DMS79 (cell line): ENCODE measurements around the gene PGGT1B.

ENCODE experiments used
- DNase-seq: peaks from one replicate; lab custom pipeline; 2025; lab: John Stamatoyannopoulos, UW

PGGT1B gene

DNA sequence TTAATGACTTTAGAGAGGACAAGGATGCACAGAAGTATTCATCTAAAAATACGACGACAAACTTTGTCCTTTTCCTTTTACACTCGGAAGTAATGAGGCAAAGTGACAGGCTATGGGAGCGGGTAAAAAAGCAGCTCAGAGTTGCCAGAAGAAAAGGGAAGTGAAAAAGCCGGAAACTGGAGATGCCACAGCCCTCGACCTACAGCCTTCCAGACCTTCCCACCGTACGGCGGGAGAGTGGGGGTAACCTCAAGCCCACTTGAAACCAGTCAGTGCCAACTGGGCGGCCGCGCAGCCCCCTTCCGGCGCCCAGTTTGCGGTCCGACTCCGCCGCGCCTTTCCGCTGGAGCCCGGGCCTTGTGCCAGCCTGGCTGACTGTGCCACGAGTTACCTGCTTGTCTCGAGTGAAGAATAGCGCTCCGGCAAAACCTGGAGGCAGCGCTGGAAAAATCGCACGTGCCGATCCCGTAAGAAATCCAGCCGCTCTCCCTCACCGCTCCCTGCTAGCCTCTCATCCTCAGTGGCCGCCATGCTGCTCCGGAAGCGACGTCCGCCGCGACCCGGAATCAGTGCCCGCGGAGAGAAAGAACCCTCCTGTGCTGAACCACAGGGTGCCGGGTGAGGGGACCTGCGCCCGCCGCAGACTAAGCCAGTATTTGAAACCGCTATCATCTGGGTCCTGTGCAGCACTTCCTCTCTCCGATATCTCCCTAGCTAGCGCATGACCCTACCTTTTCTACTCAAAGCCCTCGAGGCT is at the start of gene PGGT1B:
PGGT1B (minus strand) TSS at position 557 of the 757 bp plus-strand sequence; CDS start at position 531, 26 bp downstream.
- DNase-seq = peak; percentile 9

DNA sequence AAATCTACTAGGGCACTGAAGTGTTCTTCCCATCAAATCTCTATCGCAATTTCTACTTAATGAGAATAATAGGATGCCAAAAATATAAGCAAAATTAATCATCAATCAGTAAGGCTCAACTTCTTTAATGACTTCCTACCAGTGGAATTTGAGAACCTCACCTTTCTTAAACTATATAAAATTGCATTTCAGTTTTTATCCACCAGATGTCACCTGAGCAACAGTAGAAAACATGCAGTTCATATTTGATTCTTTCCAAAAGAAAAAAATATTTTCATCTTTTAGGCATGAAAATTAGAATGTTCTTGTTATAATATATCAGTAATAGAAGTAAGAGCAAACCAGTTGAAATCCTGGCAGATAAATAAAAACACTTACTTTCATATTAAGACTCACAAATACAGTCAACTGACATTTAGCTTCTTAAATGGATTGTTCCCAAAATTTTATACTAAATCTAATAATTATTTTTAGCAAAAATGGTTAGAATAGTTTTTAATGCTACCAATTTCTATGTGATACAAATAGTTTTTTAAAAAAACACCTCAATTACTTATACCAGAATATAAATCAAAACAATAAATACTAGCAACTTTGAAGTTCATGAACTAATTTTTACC is 47.2 kb upstream of the PGGT1B start:
- no peak for DNase-seq

DNA sequence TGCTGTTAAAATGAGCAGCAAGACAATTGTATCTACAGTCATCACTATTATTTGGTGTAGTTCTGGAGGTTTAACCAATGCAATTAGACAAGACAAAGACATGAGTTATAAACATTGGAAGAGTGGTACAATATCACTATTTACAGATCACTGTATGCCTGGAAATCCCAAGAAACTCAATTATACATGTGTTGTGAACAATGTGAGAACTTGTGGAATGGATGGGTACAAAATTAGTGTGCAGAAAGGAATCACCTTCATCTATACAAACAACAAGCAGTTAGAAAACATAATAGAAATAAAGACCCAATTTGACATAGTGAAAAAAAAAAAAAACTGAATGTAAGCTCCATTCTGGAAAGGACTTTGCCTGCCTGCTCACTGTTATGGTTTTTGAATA is 46.1 kb upstream of the PGGT1B start:
- no peak for DNase-seq

DNA sequence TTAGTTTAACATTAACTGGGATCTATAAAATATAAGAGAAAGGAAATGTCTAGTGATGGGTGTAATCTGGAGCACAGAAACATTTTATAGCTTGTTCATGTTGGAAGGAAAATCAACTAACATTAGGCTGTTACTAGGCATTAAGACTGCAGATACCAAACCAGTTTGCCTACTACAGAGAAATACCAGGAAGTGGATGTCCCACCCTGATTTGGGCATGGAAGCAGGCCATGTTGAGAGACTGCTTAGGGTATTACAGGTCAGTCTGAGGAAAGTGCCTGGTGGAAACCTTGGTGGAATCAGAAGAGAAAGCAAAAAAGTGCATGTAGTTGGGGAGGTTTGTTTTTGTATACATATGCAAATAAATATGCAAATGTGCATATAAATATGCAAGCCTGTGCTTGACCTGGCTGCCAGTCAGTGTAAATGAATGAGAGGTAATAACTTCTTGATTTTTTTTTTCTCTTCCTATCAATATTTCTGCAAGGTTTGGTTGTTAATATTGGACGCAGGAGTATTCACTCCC is 43.4 kb upstream of the PGGT1B start:
- DNase-seq = no peak

DNA sequence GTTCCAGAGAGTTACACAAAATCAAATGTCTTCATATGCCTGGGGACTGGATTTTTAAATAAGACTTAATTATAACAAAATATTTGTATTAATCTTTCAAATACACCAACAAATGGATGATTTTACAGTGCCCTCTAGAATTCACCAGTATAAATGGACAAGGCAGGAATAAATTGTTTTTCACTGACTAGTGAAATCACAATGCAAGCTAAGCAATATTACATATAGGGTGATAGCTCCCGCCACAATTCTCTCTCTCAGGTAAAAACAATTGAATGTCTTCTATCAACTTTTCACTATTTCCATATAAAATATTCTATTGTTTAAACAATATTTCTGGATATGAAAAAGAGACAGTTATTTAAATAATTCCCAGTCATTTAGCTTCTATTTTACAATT is 41.8 kb upstream of the PGGT1B start:
- no peak for DNase-seq

DNA sequence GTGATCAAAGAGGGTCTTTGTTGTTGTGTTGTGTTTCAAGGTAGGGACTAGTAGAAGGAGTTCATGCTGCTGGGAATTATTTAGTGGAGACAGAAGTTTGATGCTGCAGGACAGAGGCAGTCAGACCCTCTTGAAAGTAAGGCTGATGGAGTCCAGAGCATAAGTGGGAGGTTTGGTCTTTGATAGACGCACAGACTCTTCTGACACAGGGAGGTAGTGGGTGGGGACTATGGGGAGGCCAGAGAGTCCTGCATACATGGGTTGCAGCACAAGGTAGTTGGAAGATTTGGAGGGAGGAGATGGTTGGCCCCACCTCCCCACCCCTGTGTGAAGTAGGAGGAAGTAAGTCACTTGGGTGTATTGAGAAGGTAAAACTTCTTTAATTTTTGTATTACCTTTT is 36.1 kb upstream of the PGGT1B start:
- DNase-seq = no peak

DNA sequence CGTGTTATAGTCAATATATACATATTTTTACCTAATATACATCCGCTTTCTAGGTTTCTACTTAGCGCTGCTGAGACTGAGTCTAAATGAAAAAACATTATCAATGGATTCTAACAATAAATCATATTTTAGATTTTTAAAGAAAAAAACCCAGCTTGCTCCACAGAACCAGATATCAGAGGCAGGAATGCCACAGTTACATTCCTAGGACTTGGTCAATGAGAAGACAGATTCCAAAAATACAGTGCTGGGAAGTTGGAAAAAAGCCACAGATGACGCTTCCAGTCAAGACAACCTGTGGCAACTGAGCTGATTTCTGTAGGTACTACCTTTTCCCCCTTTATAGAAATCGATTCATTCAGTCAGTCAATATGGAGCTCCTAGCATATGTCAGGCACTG is 34.4 kb upstream of the PGGT1B start:
- no peak for DNase-seq

DNA sequence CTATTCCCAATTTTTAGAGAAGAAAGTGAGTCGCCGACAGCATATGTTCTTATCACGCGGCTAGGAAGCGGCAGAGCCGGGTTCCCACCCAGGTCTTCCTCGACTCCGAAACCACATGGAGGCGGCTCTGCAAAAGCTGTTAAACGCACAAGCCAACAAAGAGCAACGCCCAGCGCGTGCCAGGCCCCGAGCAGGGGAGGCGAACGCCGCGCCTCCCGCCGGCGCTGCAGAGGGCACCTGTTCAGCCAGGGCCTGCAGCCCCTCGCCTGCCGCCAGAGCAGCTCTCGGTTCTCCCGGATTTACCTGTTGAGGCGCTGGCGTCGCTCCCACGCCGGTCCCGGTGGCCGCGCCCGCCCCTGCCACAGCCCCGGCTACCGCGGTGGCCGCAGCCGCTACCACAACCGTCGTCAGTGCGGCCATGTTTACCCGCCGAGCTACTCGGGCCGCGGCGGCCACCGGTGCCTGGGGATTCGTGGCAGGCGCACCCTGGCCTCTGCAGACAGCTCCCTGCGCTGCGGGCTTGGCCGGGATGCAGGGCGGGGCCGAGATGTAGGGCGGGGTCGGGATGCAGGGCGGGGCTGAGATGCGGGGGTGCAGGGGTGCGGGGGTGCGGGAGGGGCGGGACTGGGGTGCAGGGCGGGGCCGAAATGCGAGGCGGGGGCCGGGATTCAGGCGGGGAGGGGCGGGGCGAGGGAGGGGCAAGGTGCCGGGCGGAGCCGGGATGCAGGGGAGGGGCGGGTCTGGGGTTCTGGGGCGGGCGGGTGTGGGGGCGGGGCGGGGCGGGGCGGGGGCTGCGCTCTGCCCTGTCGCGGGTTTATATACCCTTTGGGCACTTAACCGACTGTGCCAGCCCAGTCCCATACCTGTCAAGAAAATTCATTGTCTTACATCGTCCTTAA is 33.7 kb upstream of the PGGT1B start, which contains the start of gene CCDC112:
CCDC112 (minus strand) TSS at position 531 of the 899 bp plus-strand sequence; CDS start at position 420, 111 bp downstream.
- DNase-seq = peak; percentile 29

DNA sequence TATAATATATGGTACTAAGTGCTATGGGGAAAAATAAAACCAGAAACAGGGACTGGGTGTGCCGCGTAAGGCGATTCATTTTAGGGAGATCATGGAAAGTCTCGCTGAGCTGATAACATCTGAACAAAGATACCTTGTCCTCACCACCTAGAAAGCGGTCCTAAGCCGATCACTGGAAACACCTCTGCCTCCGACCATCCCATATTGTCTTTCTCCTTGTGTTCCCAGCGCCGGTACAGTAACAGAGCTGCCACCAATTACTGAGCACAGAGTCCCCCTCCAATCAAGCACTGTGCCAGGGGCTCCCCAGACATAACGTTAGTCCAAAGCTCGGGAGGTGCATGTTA is 33.1 kb upstream of the PGGT1B start:
- no peak for DNase-seq

DNA sequence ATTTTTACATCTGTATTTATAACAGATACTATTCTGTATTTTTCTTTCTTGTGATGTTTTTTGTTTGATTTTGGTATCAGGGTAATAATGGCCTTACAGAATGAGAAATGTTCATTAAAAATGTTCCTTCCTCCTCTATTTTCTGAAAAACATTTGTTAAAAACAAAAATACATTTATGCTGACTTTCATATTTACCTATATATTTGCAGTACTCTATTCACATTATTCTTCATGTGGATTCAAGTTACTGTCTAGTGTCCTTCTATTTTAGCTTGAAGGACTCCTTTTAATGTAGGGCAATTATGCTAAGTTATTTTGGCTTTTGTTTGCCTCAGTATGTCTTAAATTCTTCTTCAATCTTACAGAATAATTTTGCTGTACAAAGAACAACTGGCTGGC is 28.7 kb upstream of the PGGT1B start:
- DNase-seq = no peak

DNA sequence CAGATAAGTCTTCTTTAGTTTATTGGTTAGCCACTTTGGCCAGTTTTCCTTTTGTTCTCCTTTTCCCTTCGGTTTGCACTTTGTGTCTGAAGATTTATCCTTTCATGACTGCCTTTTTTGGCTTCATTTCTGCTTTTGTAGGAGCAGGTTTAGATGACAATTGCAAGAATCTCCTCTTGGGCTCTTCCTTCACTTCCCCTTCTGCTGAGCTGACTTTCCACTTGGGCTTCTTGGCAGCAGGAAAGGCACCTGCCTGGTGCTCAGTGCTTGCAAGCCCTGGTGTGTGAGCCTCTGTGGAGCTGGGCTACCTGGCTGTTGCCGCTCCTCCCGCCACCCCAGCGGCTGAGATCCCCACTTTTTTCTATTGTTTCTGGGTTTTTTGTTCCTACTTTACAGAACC is 26.4 kb upstream of the PGGT1B start:
- no peak for DNase-seq

DNA sequence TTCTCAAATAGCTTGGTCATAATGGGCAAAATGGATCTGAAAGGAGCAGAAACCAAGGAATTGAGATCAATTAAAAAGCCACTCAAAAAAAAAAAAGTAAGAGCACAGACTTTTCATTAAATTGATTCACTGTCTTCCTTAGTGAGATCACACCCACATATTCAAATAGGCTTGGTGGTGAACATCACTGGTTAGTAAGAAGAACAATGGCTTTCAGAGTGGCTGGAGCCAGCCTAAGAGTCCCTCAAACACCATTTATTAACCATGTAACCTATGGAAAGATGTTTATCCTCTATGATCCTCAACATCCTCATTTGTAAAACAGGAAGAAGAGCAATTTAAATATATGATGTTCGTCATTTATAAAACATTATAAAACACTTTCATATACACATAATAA is 21.3 kb upstream of the PGGT1B start:
- DNase-seq = no peak

DNA sequence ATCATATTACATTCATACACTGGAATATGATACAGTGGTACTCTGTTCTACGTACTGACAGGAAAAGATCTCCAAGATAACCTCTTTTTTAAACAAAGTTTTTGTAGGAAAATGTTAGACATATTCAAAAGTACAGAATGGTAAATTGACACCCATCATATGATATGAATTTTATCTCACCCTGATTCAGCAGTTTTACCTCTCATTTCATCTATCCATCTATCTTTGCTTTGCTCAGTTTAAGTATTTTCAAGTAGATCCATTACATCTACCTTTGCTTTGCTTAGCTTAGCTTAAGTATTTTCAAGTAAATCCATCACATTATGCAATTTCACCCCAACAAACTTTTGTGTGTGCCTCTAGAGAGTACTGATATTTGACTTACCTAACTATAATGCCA is 19.5 kb upstream of the PGGT1B start:
- DNase-seq = no peak

DNA sequence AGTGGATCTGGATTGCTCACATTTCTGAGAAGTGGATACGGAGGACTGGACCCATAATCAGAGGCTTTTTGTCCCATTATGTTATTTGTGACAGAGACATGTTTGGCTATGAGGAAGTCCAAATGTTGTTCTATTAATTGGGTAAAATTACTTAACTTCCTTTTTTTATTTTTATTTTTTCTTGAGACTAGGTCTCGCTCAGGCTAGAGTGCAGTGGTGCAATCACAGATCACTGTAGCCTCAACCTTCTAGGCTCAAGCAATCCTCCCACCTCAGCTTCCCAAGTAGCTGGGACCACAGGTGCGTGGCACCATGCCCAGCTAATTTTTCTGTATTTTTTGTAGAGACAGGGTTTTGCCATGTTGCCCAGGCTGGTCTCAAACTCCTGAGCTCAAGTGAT is 11.9 kb upstream of the PGGT1B start:
- DNase-seq = no peak

DNA sequence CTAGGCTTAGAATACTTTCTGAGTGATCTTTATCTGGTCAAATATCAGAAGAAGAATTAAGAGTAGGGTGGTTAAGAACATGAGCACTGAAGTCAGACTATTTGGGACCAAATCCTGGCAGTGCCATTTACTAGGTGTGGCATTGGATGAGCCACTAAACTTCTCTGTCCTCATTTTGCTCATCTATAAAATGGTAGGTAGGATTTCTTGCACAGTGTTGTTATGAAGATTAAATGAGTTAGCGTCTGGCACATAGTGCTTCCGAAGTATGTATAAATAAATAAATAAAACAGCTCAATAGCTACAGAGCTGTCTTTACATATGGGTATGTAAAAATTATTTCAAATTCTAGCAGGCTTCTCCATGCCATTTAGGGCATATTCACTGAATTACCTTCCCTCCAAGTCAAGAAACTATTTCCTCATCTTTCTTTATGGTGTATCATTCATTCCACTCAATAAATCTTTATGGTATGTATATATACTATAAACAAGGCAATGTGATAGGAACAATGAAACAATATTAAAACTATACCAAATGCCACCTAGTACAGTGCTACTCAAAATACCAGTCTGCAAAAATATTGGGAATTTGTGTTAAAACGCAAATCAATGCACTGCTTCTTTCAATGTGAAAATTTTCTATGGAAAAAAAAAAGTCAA is 9.8 kb upstream of the PGGT1B start:
- no peak for DNase-seq

DNA sequence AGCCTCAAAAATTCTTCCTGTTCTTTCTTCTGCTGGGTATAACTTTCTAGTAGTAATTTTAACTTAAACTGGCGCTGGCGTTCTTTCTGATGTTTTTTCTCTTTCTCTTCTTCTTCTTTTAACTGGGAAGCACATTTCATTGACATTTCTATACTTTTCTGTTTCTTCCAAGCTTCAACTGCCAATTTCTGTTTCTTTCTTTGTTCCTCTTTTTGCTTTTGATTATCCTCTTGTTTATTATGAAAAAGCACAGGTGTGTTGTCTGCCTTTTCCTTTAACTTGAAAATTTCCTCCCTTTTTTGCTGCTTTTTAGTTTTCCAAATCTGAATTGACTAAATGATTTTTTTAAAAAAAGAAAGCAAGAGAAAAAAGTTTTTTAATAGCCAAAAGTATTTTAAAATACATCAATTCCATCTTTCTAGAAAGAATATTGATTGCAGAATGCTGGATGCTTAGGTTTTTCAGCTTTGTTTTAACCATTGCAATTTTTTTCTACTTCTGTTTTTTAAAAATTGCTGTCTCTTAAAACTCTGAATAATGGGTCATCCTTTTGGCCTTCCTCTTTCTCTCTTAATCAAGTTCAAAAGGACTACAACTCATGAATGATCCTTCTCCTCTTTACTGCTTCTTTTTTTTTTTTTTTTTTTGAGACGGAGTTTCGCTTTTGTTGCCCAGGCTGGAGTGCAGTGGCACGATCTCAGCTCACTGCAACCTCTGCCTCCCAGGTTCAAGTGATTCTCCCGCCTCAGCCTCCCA is 8.8 kb upstream of the PGGT1B start:
- DNase-seq = no peak

DNA sequence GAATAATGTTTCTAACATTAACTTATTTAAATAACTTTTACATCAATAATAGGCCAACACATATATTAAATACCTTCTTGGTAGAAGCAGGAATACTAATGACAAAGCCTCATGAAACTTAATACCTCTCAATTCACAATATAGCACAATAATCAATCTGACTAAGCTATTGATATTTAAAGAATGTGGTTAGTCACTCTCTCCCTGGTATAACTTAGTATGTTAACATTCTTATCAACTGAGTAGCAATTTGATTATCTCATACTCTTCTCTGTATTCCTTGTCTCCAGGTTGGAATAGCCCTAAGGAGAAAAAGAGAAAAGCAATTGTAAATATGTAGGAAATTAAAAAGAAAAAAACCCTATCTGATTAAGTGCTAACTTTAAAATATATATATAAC is 4.9 kb upstream of the PGGT1B start:
- no peak for DNase-seq

DNA sequence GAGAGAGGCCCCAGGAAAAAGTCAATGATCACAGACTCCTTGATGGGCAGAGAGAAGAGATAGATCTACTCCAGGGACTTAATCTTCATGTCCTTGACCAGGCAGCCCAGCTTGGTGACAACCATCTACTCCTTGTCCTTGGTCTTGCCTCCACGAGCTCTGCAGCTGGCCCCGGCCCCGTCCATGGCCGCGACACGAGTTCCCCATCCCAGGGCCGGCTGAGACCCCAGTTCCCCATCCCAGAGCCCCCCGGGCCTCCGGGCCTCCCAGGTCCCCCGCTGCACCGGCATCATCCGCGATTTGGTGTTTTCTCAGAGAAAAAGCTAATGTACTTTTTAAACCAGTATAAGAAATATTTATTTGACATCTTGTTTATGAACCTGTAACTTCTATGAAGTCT is 2.5 kb upstream of the PGGT1B start:
- no peak for DNase-seq

DNA sequence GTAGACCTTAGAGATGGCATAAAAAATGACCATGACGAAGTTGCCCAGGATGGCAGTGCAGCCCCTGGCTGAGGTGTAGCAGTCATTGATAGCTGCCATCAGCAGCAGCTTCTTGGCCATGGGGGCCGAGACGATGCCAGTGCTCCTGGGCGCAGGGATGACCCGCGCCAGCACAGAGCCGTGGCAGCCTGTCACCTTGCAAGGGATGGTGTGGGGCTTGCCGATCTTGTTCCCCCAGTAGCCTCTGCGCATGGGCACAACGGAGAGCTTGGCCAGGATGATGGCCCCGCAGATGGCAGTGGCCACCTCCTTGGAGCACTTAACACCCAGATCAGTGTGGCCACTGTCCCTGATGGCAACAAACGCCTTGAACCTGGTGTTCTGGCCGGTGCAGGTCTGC is 2.1 kb upstream of the PGGT1B start:
- no peak for DNase-seq

DNA sequence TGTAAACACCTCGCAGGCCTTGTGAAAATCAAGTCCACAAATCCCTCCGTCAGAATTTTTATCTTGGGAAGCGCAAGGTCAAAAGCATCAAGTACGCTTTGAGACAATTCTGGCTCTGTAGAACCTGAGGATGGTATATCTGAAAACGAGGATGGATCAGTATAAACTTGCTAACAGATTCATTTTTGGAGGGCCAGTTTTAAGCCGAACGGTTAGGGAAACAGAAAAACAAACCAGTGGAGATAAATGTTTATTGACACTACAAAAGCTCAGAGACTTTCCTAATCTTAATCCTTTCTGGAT is 352 bp upstream of the PGGT1B start:
- no peak for DNase-seq

DNA sequence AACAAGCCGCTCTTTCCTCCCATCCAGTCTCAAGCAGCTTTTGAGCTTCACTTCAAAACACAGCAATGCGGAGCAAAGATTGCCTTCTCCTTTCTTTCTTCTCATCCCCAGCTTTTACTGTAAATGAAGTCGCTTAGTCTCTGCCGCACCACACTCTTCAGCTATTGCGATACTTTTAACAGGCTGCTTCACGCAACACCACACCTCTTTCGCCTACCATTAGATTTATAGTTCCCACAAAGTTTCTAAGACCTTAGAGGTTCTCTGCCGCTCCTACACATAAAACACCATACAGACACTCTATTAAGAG is 711 bp downstream of the PGGT1B start:
- no peak for DNase-seq

DNA sequence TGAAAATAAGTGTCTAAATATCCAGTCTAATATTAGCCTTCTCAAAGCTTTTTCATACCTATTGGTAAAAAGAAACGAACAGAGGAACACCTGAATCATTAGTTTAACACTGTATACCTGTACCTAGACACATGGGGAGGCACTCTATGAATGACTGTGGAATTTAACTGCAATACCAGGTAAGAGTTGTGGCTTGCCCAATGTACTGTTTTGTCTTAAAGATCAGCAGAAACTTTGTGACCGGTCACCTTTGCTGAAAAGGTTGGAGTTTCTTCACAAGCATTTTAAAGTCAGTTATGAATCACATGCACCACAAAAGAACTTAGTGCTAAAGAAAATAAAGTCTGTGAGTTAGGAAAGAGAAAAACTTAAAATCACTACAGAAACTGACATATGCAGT is 2.4 kb downstream of the PGGT1B start:
- DNase-seq = no peak
